Hindlimb muscle (tissue), 1 donor: ENCODE measurements around the gene CD8B2. TPM values are rescaled to one million over a fixed set of nuclear protein-coding genes. Genes with fewer than 3 reads are reported as not detected.
"Not testable (repeated sequence)": the region's sequence is repeated elsewhere in the genome, so short reads cannot be mapped to it uniquely, and the experiment has no call there.

ENCODE experiments used
- DNase-seq: peaks from one replicate; pipeline ENCODE4 v3.0.0-alpha.2; 2013
- polyA plus RNA-seq: library from polyadenylated mRNA; unstranded; fragments of 120-200 nt; gene quantifications from one replicate; pipeline ENCODE4 v1.2.1, GENCODE V29; 2013; ENCODE audit not compliant: insufficient read length

CD8B2 gene
- polyA plus RNA-seq, 1 donor, result not detected

DNA sequence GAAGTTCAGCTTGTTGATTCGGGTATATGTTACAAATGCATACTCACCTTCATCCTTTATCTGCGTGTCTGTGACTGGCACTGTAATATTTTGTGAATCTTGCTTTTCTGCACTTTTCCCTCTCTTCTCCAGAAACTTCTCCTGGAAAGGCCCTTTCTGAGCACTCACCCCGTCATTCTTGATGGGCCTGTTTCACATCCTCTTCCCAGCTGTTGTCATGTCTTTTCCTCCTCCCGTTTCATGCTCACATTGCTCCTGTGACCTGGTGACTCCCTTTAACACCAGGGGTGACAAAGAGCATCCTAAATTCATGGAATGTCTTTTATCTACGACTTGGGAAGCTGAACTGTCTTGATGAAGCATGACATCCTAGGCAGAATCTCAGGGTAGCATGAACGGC is 65.8 kb downstream of the CD8B2 start:
- DNase-seq, result no peak

GRCh38 chr2:106553321-106553720 is 66.2 kb downstream of the CD8B2 start:
- no peak for DNase-seq

DNA sequence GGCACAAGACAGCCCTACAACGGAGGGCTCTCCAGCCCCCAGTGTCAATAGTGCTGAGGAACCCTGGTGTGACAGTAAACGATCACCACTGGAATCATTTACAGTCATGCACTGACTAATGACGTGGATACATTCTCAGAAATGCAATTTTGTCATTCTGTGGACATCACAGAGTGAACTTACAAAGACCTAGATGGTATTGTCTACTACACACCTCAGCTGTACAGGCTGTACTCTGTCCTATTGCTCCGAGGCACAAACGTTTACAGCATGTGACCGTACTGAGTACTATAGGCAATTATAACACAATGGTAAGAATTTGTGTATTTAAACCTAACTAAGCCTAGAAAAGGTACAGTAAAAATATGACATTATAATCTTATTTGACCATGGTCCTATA is 67.2 kb downstream of the CD8B2 start:
- DNase-seq, result no peak

GRCh38 chr2:106555053-106555452 is 67.9 kb downstream of the CD8B2 start:
- no peak for DNase-seq

- DNase-seq, result not testable (repeated sequence)
Measured at GRCh38 chr2:106559786-106560185, 72.6 kb downstream of the CD8B2 start.

DNA sequence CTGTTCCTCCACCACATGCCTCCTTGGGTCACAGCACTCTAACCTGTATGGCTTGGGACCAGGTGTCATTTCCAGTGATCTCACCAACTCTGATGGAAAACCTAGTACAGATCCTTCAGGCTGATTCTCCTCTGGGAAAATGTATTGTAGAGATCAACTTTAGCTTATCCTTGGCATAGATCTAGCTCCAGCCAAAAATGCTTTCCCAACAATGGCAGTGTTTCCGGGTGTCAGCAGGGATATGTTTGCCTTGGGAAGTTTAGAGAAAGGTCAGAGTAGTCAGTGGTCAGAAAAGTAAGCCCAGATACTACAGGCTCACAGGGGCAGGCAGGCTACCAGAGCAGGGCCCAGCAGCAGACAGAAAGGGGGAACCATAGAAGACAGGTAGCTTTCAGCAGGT is 73.6 kb downstream of the CD8B2 start:
- no peak for DNase-seq

GRCh38 chr2:106561356-106561755 is 74.2 kb downstream of the CD8B2 start:
- peak; percentile 38 for DNase-seq

GRCh38 chr2:106561803-106562202 is 74.6 kb downstream of the CD8B2 start:
- DNase-seq, result no peak

DNA sequence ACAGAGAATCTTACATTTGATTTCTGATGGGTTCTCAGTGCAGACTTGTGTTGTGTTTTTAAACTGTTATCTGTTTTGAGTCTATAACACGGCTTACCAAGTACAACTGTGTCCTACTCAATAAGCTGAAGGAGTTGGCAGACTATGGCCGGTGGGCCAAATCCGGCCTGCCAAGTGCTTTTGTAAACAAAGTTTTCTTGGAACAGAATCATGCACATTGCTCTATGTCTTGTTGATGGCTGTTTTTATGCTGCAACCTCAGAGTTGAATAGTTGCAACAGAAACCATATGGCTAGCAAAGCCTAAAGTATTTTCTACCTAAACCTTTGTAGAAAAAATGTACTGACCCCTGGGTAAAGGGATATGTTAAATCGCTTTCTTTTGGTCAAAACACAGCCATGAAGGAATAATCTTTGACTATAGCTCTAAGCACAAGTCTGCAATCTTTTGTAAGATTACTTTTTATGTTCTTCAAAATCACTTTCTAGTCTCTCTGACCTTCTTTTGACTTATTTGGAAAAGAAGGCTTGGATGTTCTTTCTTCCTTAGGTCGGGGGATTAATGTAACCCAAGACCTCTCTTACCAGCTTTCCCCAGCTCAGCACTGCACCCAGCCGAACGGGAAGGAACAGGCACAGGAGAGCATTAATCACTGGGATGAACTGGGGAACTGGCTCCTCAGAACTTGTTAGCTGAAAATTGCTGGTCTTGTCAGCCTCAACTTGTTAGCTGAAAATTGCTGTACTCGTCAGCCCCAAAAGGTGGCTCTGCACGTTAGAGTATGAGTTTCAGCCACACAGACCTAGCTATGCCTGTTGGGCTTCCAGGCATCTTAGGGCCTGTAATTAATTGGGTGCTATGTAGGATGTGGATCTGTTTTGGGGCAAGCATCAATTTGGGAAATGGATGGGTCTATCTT is 75.4 kb downstream of the CD8B2 start:
- no peak for DNase-seq

DNA sequence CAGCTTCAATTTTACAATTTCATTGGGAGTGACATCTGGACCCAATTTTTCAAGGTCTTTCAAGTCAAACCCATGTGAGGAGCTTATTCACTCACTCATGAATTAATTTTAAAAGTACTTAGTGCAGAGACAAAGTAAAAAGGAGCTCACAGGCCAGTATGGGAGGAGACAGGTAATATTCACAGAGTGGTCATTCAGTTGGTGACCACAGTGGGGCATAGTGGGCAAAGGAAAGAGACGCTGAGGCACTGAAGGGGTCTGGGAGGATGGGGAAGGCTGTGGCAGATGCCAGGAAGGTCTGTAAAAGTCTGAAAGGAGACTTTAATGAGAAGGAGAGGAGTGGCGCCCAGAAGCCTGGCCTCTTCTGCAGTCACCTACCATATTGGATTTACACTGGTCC is 76.0 kb downstream of the CD8B2 start:
- no peak for DNase-seq

- DNase-seq, result no peak
Measured at GRCh38 chr2:106565599-106565998, 78.4 kb downstream of the CD8B2 start.

- DNase-seq, result no peak
Measured at GRCh38 chr2:106566050-106566449, 78.9 kb downstream of the CD8B2 start.

DNA sequence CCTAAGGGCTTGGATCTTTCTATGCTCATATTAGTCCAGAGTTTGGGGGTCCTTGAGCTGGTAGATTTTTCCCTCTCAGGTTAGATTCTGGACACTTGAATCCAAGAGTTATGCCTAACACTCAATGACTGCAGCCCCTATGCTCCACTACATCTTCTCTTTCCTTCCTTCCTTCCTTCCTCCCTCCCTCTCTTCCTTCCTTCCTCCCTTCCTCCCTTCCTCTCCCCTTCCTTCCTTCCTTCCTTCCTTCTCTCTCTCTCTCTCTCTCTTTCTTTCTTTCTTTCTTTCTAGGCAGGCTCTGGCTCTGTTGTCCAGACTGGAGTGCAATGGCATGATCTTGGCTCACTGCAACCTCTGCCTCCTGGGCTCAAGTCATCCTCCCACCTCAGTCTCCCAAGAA is 79.3 kb downstream of the CD8B2 start:
- not testable (repeated sequence) for DNase-seq

- DNase-seq, result no peak
Measured at GRCh38 chr2:106570316-106570715, 83.2 kb downstream of the CD8B2 start.

Other genes with a start within 250 kb of the CD8B2 start
- 0.22 TPM for gene RGPD3, start 19.0 kb upstream of the CD8B2 start, polyA plus RNA-seq